H9 (cell line): ENCODE measurements around the gene TBC1D10B. TPM values are rescaled to one million over a fixed set of nuclear protein-coding genes. Genes with fewer than 3 reads are reported as not detected.

ENCODE experiments used
- DNase-seq: peaks from one replicate; pipeline ENCODE4 v3.0.0-alpha.2; 2017
- H2AFZ ChIP-seq: one replicate; pipeline ENCODE4 v1.6.1; 2013; ENCODE audit warnings: mild to moderate bottlenecking, low read length, control low read depth, moderate library complexity
- H2AK5ac ChIP-seq: 2 replicates; pipeline ENCODE4 v1.6.1; 2013; ENCODE audit warnings: low read length, control low read depth, mixed read lengths; ENCODE audit not compliant: insufficient read length
- H2BK120ac ChIP-seq: one replicate; pipeline ENCODE4 v1.6.1; 2013; ENCODE audit warnings: low read depth, mild to moderate bottlenecking, low read length, control low read depth, inconsistent platforms; ENCODE audit not compliant: poor library complexity, severe bottlenecking
- H2BK12ac ChIP-seq: 2 replicates; pipeline ENCODE4 v1.6.1; 2013; ENCODE audit warnings: low read length, control low read depth, mixed read lengths, low read depth; ENCODE audit not compliant: insufficient read length
- H2BK15ac ChIP-seq: 2 replicates; pipeline ENCODE4 v1.6.1; 2013; ENCODE audit warnings: low read depth, low read length, control low read depth
- H2BK20ac ChIP-seq: one replicate; pipeline ENCODE4 v1.6.1; 2013; ENCODE audit warnings: low read depth, mild to moderate bottlenecking, low read length, control low read depth, inconsistent platforms; ENCODE audit not compliant: poor library complexity, severe bottlenecking
- H2BK5ac ChIP-seq: 2 replicates; pipeline ENCODE4 v1.6.1; 2013; ENCODE audit warnings: low read length, control low read depth, mixed read lengths; ENCODE audit not compliant: insufficient read length
- H3K14ac ChIP-seq: 2 replicates; pipeline ENCODE4 v1.6.1; 2013; ENCODE audit warnings: low read length, control low read depth; ENCODE audit not compliant: insufficient read depth
- H3K18ac ChIP-seq: 2 replicates; pipeline ENCODE4 v1.6.1; 2013; ENCODE audit warnings: low read depth, mild to moderate bottlenecking, mixed read lengths, low read length, control low read depth; ENCODE audit not compliant: insufficient read length
- H3K23ac ChIP-seq: 2 replicates; pipeline ENCODE4 v1.6.1; 2013; ENCODE audit warnings: low read length, control low read depth, mixed read lengths, low read depth; ENCODE audit not compliant: insufficient read length
- H3K23me2 ChIP-seq: 2 replicates; pipeline ENCODE4 v1.6.1; 2013; ENCODE audit warnings: low read depth, mild to moderate bottlenecking, mixed read lengths, low read length, control low read depth; ENCODE audit not compliant: insufficient read length, poor library complexity, severe bottlenecking
- H3K27ac ChIP-seq: 2 replicates; pipeline ENCODE4 v1.5.1; 2013; ENCODE audit warnings: low read length, control low read depth, mixed read lengths, low read depth; ENCODE audit not compliant: insufficient read length
- H3K27me3 ChIP-seq: 2 replicates; pipeline ENCODE4 v1.6.1; 2013; ENCODE audit warnings: low read length, control low read depth, inconsistent platforms; ENCODE audit not compliant: insufficient read depth
- H3K4ac ChIP-seq: 2 replicates; pipeline ENCODE4 v1.6.1; 2013; ENCODE audit warnings: low read depth, mild to moderate bottlenecking, control low read depth, inconsistent platforms, low read length, moderate library complexity
- H3K4me1 ChIP-seq: 2 replicates; pipeline ENCODE4 v1.6.1; 2013; ENCODE audit warnings: low read length, control low read depth, inconsistent platforms; ENCODE audit not compliant: insufficient read depth
- H3K4me2 ChIP-seq: 2 replicates; pipeline ENCODE4 v1.6.1; 2013; ENCODE audit warnings: low read length, control low read depth, mixed read lengths; ENCODE audit not compliant: insufficient read length, insufficient read depth
- H3K56ac ChIP-seq: 2 replicates; pipeline ENCODE4 v1.6.1; 2013; ENCODE audit warnings: low read depth, mild to moderate bottlenecking, mixed read lengths, low read length, control low read depth; ENCODE audit not compliant: insufficient read length
- H3K79me1 ChIP-seq: 2 replicates; pipeline ENCODE4 v1.6.1; 2013; ENCODE audit warnings: low read depth, mild to moderate bottlenecking, moderate library complexity, low read length, control low read depth, inconsistent platforms; ENCODE audit not compliant: insufficient read depth, poor library complexity, severe bottlenecking
- H3K79me2 ChIP-seq: 2 replicates; pipeline ENCODE4 v1.6.1; 2013; ENCODE audit warnings: low read length, control low read depth, inconsistent platforms; ENCODE audit not compliant: insufficient read depth
- H3K9ac ChIP-seq: 2 replicates; pipeline ENCODE4 v1.6.1; 2013; ENCODE audit warnings: low read length, control low read depth, mixed read lengths; ENCODE audit not compliant: insufficient read length; ENCODE audit errors: extremely low read depth
- H3K9me3 ChIP-seq: one replicate; pipeline ENCODE4 v1.6.1; 2013; ENCODE audit warnings: low read depth, low read length, inconsistent platforms; ENCODE audit not compliant: control insufficient read depth
- H3T11ph ChIP-seq: one replicate; pipeline ENCODE4 v1.6.1; 2013; ENCODE audit warnings: mild to moderate bottlenecking, low read length, control low read depth, inconsistent platforms
- H4K20me1 ChIP-seq: one replicate; pipeline ENCODE4 v1.6.1; 2013; ENCODE audit not compliant: control insufficient read depth, insufficient read length, insufficient read depth
- H4K5ac ChIP-seq: 2 replicates; pipeline ENCODE4 v1.6.1; 2013; ENCODE audit warnings: low read depth, mild to moderate bottlenecking, mixed read lengths, low read length, control low read depth; ENCODE audit not compliant: insufficient read length
- H4K8ac ChIP-seq: replicated peaks from 2 replicates; pipeline ENCODE4 v1.6.1; 2013; ENCODE audit warnings: low read length, control low read depth, mixed read lengths, low read depth; ENCODE audit not compliant: insufficient read length
- H4K91ac ChIP-seq: 2 replicates; pipeline ENCODE4 v1.6.1; 2013; ENCODE audit warnings: low read depth, mild to moderate bottlenecking, moderate library complexity, mixed read lengths, low read length, control low read depth; ENCODE audit not compliant: insufficient read length
- H3K27ac Mint-ChIP-seq, 3 experiments: 2 replicates in 2 of 3; 3 replicates in 1 of 3; pipeline ENCODE4 v1.8.0; 2020 to 2021; ENCODE audit warnings: mixed read lengths in 3 of 3, mild to moderate bottlenecking in 1 of 3, moderate library complexity in 1 of 3
- H3K27me3 Mint-ChIP-seq: 2 replicates; pipeline ENCODE4 v1.8.0; 2021; ENCODE audit warnings: low read depth, mild to moderate bottlenecking, moderate library complexity, mixed read lengths
- H3K36me3 Mint-ChIP-seq, 3 experiments: 2 replicates in 2 of 3; 3 replicates in 1 of 3; pipeline ENCODE4 v1.8.0; 2020 to 2021; ENCODE audit warnings: low read depth in 3 of 3, mixed read lengths in 3 of 3; ENCODE audit not compliant: insufficient read depth in 1 of 3
- H3K4me1 Mint-ChIP-seq, 2 experiments: 2 replicates each; pipeline ENCODE4 v1.8.0; 2020; ENCODE audit warnings: mixed read lengths in 2 of 2
- H3K4me3 Mint-ChIP-seq, 2 experiments: 2 replicates in 1 of 2; 3 replicates in 1 of 2; pipeline ENCODE4 v1.8.0; 2020 to 2021; ENCODE audit warnings: mild to moderate bottlenecking in 2 of 2, mixed read lengths in 2 of 2, moderate library complexity in 1 of 2
- H3K9me3 Mint-ChIP-seq, 2 experiments: 2 replicates in 1 of 2; 3 replicates in 1 of 2; pipeline ENCODE4 v1.8.0; 2020; ENCODE audit warnings: mild to moderate bottlenecking in 2 of 2, mixed read lengths in 2 of 2, moderate library complexity in 1 of 2
- WGBS: extraction: QIAGEN DNeasy Blood & Tissue Kit; methylation state at CpG from one replicate; pipeline ENCODE4 v1.1.7; 2013; ENCODE audit warnings: missing lambda C conversion rate, low lambda C conversion rate, mixed read lengths; ENCODE audit not compliant: insufficient read length; ENCODE audit errors: extremely low coverage; 5-methylcytosine and 5-hydroxymethylcytosine counted together
- total RNA-seq: library from RNA; stranded (reverse); gene quantifications from 2 replicates; pipeline ENCODE4 v1.2.1, GENCODE V29; 2021
- TF ChIP-seq, protein P1 (sequence below): fragments of 200-600 bp; sonication (generic); conservative IDR thresholded peaks from 3 replicates; pipeline ENCODE4 v1.8.0; 2021; ENCODE audit warnings: antibody characterized with exemption, mild to moderate bottlenecking

Gene TBC1D10B
- total RNA-seq, 1 experiment from 2014 or later, result 25.6 TPM

DNA sequence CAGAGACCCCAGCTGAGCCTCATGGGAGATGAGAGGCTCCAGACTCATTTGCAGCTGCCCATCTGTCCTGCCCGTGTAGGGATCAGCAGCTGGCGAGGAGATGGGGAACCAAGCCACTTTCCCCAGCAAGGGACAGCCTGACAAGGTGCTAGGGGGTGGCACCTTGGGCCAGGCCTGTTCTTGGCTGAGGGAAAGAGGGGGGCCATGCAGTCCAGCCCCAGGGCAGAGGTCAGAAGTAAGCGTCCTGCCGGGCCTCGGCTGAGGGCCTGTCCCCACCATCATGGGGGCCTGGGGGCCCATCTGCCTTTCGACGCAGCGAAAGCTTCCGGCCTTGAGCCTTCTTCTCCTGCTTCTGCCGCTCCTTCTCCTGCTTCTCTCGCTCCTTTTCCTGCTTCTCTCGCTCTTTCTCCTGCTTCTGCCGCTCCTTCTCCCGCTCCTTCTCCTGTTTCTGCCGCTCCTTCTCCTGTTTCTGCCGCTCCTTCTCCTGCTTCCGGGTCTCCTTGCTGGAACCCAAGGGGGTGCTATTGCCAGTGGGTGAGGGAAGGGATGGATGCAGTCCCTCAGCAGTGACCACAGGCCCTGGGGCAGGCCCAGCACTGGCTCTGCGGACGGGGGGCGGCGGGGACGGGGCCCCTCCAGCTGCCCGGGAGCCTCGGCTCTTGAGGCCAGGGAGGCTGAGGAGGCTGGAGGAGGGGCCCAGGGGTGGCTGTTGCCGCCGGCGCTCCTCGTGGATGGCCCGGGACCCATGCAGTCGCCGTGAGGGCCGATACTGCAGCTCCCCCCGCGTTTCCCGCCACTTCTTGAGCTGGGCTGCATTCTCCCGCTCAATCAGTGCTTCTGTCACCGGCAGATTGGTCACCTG is 12.3 kb downstream of the TBC1D10B start:
- Histone ChIP-seq H2AFZ (no peak overlapping the region), H3T11ph (no peak overlapping the region), H3K4me1 (no peaks in the 10 kb centered on the region), H4K8ac (no peak overlapping the region), H4K5ac (no peak overlapping the region), H3K4me2 (no peak overlapping the region), H3K56ac (no peak overlapping the region), H3K23me2 (peaks cover 13% of the 10 kb centered on the region), H4K20me1 (no peaks in the 10 kb centered on the region), H2BK5ac (no peak overlapping the region), H4K91ac (no peak overlapping the region), H3K79me2 (peaks cover 3% of the 10 kb centered on the region; the same call in 1 of the 2 replicates), H3K23ac (no peak overlapping the region), H2BK120ac (no peak overlapping the region), H3K79me1 (peaks cover 8% of the 10 kb centered on the region), H2BK15ac (no peak overlapping the region), H3K4ac (no peak overlapping the region), H3K14ac (no peak overlapping the region), H3K9me3 (no peaks in the 10 kb centered on the region), H3K9ac (no peak overlapping the region), H3K27ac (no peak overlapping the region), H2BK20ac (no peak overlapping the region), H2AK5ac (no peak overlapping the region), H3K27me3 (no peaks in the 10 kb centered on the region), H3K18ac (no peak overlapping the region), H2BK12ac (no peak overlapping the region)
- WGBS, result no CpG with 5 or more reads among the region's 37 CpGs
- Mint-ChIP-seq H3K27me3 (no peaks in the 10 kb centered on the region; the same call in 1 of the 2 replicates), H3K36me3 (peaks cover 19 to 56% (median 45%) of the 10 kb centered on the region in 3 experiments), H3K9me3 (0 out of 5 replicates have a peak, but pooled peaks cover 0 to 2% of the 10 kb centered on the region in 2 experiments), H3K4me1 (peaks cover 23 to 36% of the 10 kb centered on the region in 2 experiments), H3K4me3 (no peak overlapping the region), H3K27ac (peak overlapping the region in 1 of 3 experiments; percentile 93; a peak in 2 of 7 replicates)
- no peak for DNase-seq
- TF ChIP-seq, protein P1, sequence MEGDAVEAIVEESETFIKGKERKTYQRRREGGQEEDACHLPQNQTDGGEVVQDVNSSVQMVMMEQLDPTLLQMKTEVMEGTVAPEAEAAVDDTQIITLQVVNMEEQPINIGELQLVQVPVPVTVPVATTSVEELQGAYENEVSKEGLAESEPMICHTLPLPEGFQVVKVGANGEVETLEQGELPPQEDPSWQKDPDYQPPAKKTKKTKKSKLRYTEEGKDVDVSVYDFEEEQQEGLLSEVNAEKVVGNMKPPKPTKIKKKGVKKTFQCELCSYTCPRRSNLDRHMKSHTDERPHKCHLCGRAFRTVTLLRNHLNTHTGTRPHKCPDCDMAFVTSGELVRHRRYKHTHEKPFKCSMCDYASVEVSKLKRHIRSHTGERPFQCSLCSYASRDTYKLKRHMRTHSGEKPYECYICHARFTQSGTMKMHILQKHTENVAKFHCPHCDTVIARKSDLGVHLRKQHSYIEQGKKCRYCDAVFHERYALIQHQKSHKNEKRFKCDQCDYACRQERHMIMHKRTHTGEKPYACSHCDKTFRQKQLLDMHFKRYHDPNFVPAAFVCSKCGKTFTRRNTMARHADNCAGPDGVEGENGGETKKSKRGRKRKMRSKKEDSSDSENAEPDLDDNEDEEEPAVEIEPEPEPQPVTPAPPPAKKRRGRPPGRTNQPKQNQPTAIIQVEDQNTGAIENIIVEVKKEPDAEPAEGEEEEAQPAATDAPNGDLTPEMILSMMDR, result no peak
